ENCODE measurements around the gene DES.
"Not testable (repeated sequence)": the region's sequence is repeated elsewhere in the genome, so short reads cannot be mapped to it uniquely, and the experiment has no call there.

Gene DES

GRCh38 chr2:219400562-219400961, 17.6 kb upstream of the DES start:
- no peak for DNase-seq

GRCh38 chr2:219401606-219402005, 16.6 kb upstream of the DES start:
- no peak for DNase-seq

GRCh38 chr2:219402665-219403515, 15.3 kb upstream of the DES start:
- DNase-seq = peak; percentile 62

- DNase-seq = no peak
These were observed 14.3 kb upstream of the DES start for GRCh38 chr2:219403861-219404260.

GRCh38 chr2:219404291-219404910, 13.8 kb upstream of the DES start:
- no peak for DNase-seq

GRCh38 chr2:219404954-219405353, 13.2 kb upstream of the DES start:
- no peak for DNase-seq

- no peak for DNase-seq
These were observed 12.7 kb upstream of the DES start for GRCh38 chr2:219405451-219405850.

GRCh38 chr2:219405958-219406860, 12.0 kb upstream of the DES start:
- no peak for DNase-seq

- no peak for DNase-seq
These were observed 11.3 kb upstream of the DES start for GRCh38 chr2:219406861-219407230.

- not testable (repeated sequence) for DNase-seq
These were observed 10.8 kb upstream of the DES start for GRCh38 chr2:219407343-219407742.

GRCh38 chr2:219408204-219408603, 10.0 kb upstream of the DES start:
- no peak for DNase-seq

GRCh38 chr2:219408631-219409030, 9.5 kb upstream of the DES start:
- no peak for DNase-seq

GRCh38 chr2:219409619-219410018, 8.6 kb upstream of the DES start:
- no peak for DNase-seq

GRCh38 chr2:219410390-219410789, 7.8 kb upstream of the DES start:
- no peak for DNase-seq

- DNase-seq = no peak
These were observed 3.3 kb upstream of the DES start for GRCh38 chr2:219414857-219415256.

- no peak for DNase-seq
These were observed 2.5 kb upstream of the DES start for GRCh38 chr2:219415580-219416234.

- DNase-seq = no peak
These were observed 2.0 kb upstream of the DES start for GRCh38 chr2:219416235-219416602.

GRCh38 chr2:219416938-219417337, 1.2 kb upstream of the DES start:
- DNase-seq = no peak

- no peak for DNase-seq
These were observed 803 bp upstream of the DES start for GRCh38 chr2:219417374-219417773.

GRCh38 chr2:219419012-219419324, 791 bp downstream of the DES start:
- no peak for DNase-seq

- DNase-seq = no peak
These were observed 1.4 kb downstream of the DES start for GRCh38 chr2:219419331-219420197.

- DNase-seq = no peak
These were observed 2.5 kb downstream of the DES start for GRCh38 chr2:219420687-219421086.

All from CD4-positive, alpha-beta T cell treated with Interleukin-15 for 1 hour (primary cell).